ENCODE measurements around the gene CD2AP. TPM values are rescaled to one million over a fixed set of nuclear protein-coding genes. Genes with fewer than 3 reads are reported as not detected.

The CD2AP gene
- 31.7 and 34.2 TPM in 2 replicates for total RNA-seq

GRCh38 chr6:47477497-47478232 is at the start of gene CD2AP:
Gene CD2AP, plus strand, starts transcription at chr6:47477789. Its CDS starts 456 bp downstream, at chr6:47478245.

Small RNAs within 50 kb of the gene (small RNA-seq; reads per million reads assigned to genes)
- gene RF00019: not detected

Other genes starting within 250 kb of the CD2AP start
- gene TNFRSF21, start 167.9 kb upstream of the CD2AP start, total RNA-seq: 15.7 and 31.0 TPM in 2 replicates
- gene ADGRF4, start 220.8 kb downstream of the CD2AP start, total RNA-seq: 5.1 and 24.8 TPM in 2 replicates

Measured in placental epithelial cell (primary cell).